K562 (cell line): ENCODE measurements around the gene NELFE. TPM values are rescaled to one million over a fixed set of nuclear protein-coding genes. Genes with fewer than 3 reads are reported as not detected.
A peak's percentile ranks its signal among the peaks of the same experiment; 100 is the strongest.

Source experiments
- ARHGAP35 ChIP-seq: fragments of 450-650 bp; IDR thresholded peaks from 2 replicates; pipeline ENCODE4 v1.6.1; 2018; ENCODE audit not compliant: partially characterized antibody
- ARID1B ChIP-seq: fragments of 450-650 bp; IDR thresholded peaks from 2 replicates; pipeline ENCODE4 v1.6.1; 2016; ENCODE audit warnings: antibody characterized with exemption, mild to moderate bottlenecking, inconsistent platforms
- CSDE1 ChIP-seq, 2 experiments: fragments of 450-650 bp; IDR thresholded peaks; 2 replicates each; pipeline ENCODE4 v1.6.1; 2016; ENCODE audit warnings: mild to moderate bottlenecking in 1 of 2
- CXXC5 ChIP-seq: fragments of 250-450 bp; sonication (Bioruptor Pico); IDR thresholded peaks from 2 replicates; pipeline ENCODE4 v1.8.0; 2022; ENCODE audit warnings: inconsistent platforms, mild to moderate bottlenecking, moderate library complexity
- ETV1 ChIP-seq: fragments of 450-650 bp; conservative IDR thresholded peaks from 2 replicates; pipeline ENCODE4 v1.6.1; 2016; ENCODE audit warnings: missing genetic modification characterization, control low read depth, low read depth, missing compliant biosample characterization
- KDM1A ChIP-seq, 2 experiments: fragments of 450-650 bp; IDR thresholded peaks; 2 replicates each; pipeline ENCODE4 v1.6.1; 2016; ENCODE audit warnings: mild to moderate bottlenecking in 2 of 2
- KHSRP ChIP-seq: fragments of 450-650 bp; IDR thresholded peaks from 2 replicates; pipeline ENCODE4 v1.6.1; 2017
- MAFG ChIP-seq: fragments of 450-650 bp; conservative IDR thresholded peaks from 2 replicates; pipeline ENCODE4 v1.6.1; 2016; ENCODE audit warnings: missing genetic modification characterization, missing compliant biosample characterization
- MEIS2 ChIP-seq: fragments of 450-650 bp; IDR thresholded peaks from 2 replicates; pipeline ENCODE4 v1.6.1; 2014; ENCODE audit warnings: mild to moderate bottlenecking; ENCODE audit not compliant: partially characterized antibody
- NBN ChIP-seq: fragments of 450-650 bp; IDR thresholded peaks from 2 replicates; pipeline ENCODE4 v1.6.1; 2016; ENCODE audit warnings: low read depth, mild to moderate bottlenecking
- NFIC ChIP-seq: fragments of 450-650 bp; IDR thresholded peaks from 2 replicates; pipeline ENCODE4 v1.6.1; 2017; ENCODE audit warnings: mild to moderate bottlenecking, inconsistent platforms
- NR2C2 ChIP-seq, 2 experiments: fragments of 200-800 bp in 1 of 2; sonication (Bioruptor generic) in 1 of 2; sonication (generic) in 1 of 2; formaldehyde crosslinking in 1 of 2; IDR thresholded peaks; 2 replicates each; pipeline versions ENCODE4 v1.6.1 to v1.8.0; 2016 to 2022; ENCODE audit warnings: mild to moderate bottlenecking in 1 of 2, missing compliant biosample characterization in 1 of 2, missing genetic modification characterization in 1 of 2, missing genetic modification reagents in 1 of 2
- PML ChIP-seq: IDR thresholded peaks from 2 replicates; pipeline ENCODE4 v1.6.1; 2012; ENCODE audit warnings: low read length, inconsistent platforms
- POLR3A ChIP-seq: IDR thresholded peaks from 2 replicates; pipeline ENCODE4 v1.6.1; 2011; ENCODE audit warnings: borderline replicate concordance, mild to moderate bottlenecking, moderate library complexity; ENCODE audit not compliant: insufficient read length, insufficient read depth; ENCODE audit errors: extremely low read depth
- RBFOX2 ChIP-seq: fragments of 200-400 bp; formaldehyde crosslinking; IDR thresholded peaks from 2 replicates; pipeline ENCODE4 v1.6.1; 2017; ENCODE audit warnings: low read depth, mild to moderate bottlenecking, low read length, moderate library complexity
- RBM15 ChIP-seq: fragments of 200-400 bp; formaldehyde crosslinking; IDR thresholded peaks from 2 replicates; pipeline ENCODE4 v1.6.1; 2018; ENCODE audit warnings: mild to moderate bottlenecking, low read length, moderate library complexity; ENCODE audit not compliant: insufficient read depth
- SMAD3 ChIP-seq: fragments of 450-650 bp; formaldehyde crosslinking; conservative IDR thresholded peaks from 2 replicates; pipeline ENCODE4 v1.4.0; 2020; ENCODE audit warnings: mild to moderate bottlenecking
- SMARCA4 ChIP-seq: fragments of 450-650 bp; IDR thresholded peaks from 2 replicates; pipeline ENCODE4 v1.6.1; 2016
- ZBTB17 ChIP-seq: fragments of 450-650 bp; formaldehyde crosslinking; IDR thresholded peaks from 2 replicates; pipeline ENCODE4 v1.4.0; 2020; ENCODE audit warnings: mild to moderate bottlenecking
- ZFP91 ChIP-seq: sonication (generic); formaldehyde crosslinking; IDR thresholded peaks from 2 replicates; pipeline ENCODE4 v1.8.0; 2022; ENCODE audit warnings: mild to moderate bottlenecking, missing genetic modification reagents
- ZKSCAN1 ChIP-seq: fragments of 150-350 bp; IDR thresholded peaks from 2 replicates; pipeline ENCODE4 v1.6.1; 2016; ENCODE audit warnings: low read depth, low read length
- ZNF133 ChIP-seq: fragments of 250-450 bp; sonication (Bioruptor Pico); IDR thresholded peaks from 2 replicates; pipeline ENCODE4 v1.4.0; 2020; ENCODE audit warnings: mild to moderate bottlenecking
- ZNF316 ChIP-seq: fragments of 450-650 bp; IDR thresholded peaks from 2 replicates; pipeline ENCODE4 v1.6.1; 2016
- ZNF512 ChIP-seq: IDR thresholded peaks from 2 replicates; pipeline ENCODE4 v1.6.1; 2016; ENCODE audit warnings: missing genetic modification characterization, missing compliant biosample characterization
- ZNF584 ChIP-seq: fragments of 200-800 bp; sonication (Bioruptor generic); IDR thresholded peaks from 2 replicates; pipeline ENCODE4 v1.6.1; 2016; ENCODE audit warnings: low read depth, mild to moderate bottlenecking, missing genetic modification characterization, missing compliant biosample characterization
- ZNF764 ChIP-seq: fragments of 250-450 bp; sonication (Bioruptor Pico); IDR thresholded peaks from 2 replicates; pipeline ENCODE4 v1.4.0; 2020; ENCODE audit warnings: low read depth, mild to moderate bottlenecking, moderate library complexity
- polyA plus RNA-seq, 8 experiments: library from polyadenylated mRNA; depleted of rRNA in 4 of 8; stranded (reverse) in 5 of 8; unstranded in 3 of 8; fragments of >200 nt; fragmentation: Nextera tagmentation in 2 of 8; fragmentation: Illumina TruSeq in 1 of 8; extraction: Ambion mirVana in 2 of 8; extraction: Trizol in 1 of 8; gene quantifications; 2 replicates each; pipeline versions ENCODE4 v1.2.1 to v1.2.3, GENCODE V29; 2011 to 2014; ENCODE audit warnings: inconsistent platforms in 1 of 8, missing spikeins in 1 of 8
- total RNA-seq, 7 experiments: library from RNA; depleted of rRNA in 6 of 7; stranded (reverse); fragments of >200 nt in 6 of 7; fragmentation: Illumina TruSeq in 2 of 7; extraction: Trizol in 2 of 7; gene quantifications; 2 replicates each; pipeline versions ENCODE4 v1.2.1 to v1.2.3, GENCODE V29; 2011 to 2021; ENCODE audit warnings: low replicate concordance in 1 of 7

NELFE gene
- total and polyA plus RNA-seq, 9 of the 15 experiments (the other 6 are each of a cell fraction or from before 2014, with no cell fraction given), result 15.2 to 157 (median 91.5) TPM

- TF ChIP-seq ZNF584 (CRISPR knock-in tag) (no peak), NFIC (no peak), RBFOX2 (no peak), SMARCA4 (peak; percentile 79), ZFP91 (no peak), ZNF316 (peak; percentile 92), NBN (no peak), KHSRP (no peak), KDM1A (IDR thresholded peaks at IDR 0.05) (no peak), ZNF764 (CRISPR knock-in tag) (no peak), ARHGAP35 (no peak), CSDE1 (IDR thresholded peaks at IDR 0.05) (no peak), ARID1B (peak; percentile 83), RBM15 (no peak), POLR3A (no peak), ETV1 (tag) (peak; percentile 66), ZNF512 (no peak), ZBTB17 (CRISPR knock-in tag) (0 out of 2 replicates have a peak, but pooled peaks have one; percentile 25), MAFG (no peak), NR2C2 (CRISPR knock-in tag; IDR thresholded peaks at IDR 0.05) (no peak), NR2C2 (tag; IDR thresholded peaks at IDR 0.05) (no peak), ZNF133 (CRISPR knock-in tag) (0 out of 2 replicates have a peak, but pooled peaks have one; percentile 44), PML (no peak), MEIS2 (no peak), ZKSCAN1 (no peak), CXXC5 (CRISPR knock-in tag) (peak; percentile 50), SMAD3 (CRISPR knock-in tag) (0 out of 2 replicates have a peak, but pooled peaks have one; percentile 42)
Observed at GRCh38 chr6:31979238-31979898, 20.6 kb upstream of the NELFE start (continued).
